Measurements from ENCODE around the gene HDAC4. TPM values are rescaled to one million over a fixed set of nuclear protein-coding genes. Genes with fewer than 3 reads are reported as not detected.

HDAC4 gene
- total and polyA plus RNA-seq, 4 donors = 2.9 to 37.2 (median 4.4) TPM

GRCh38 chr2:239096676-239097427 lies 304.0 kb downstream of the HDAC4 start:
- no peak overlapping the region for H3K9ac ChIP-seq (ENCODE audit: low read depth in 1 of 2, low read length in 2 of 2)
- no peak overlapping the region for H3K27ac ChIP-seq (ENCODE audit: low read depth in 1 of 2, low read length in 2 of 2)
- WGBS = 95% methylated on average over 28 of the region's 28 CpGs
- no peak overlapping the region for H3K4me3 ChIP-seq (ENCODE audit: low read depth in 1 of 3, low read length in 3 of 3)
- H3K9me3 ChIP-seq (ENCODE audit: control insufficient read depth in 4 of 4, low read length in 3 of 4) = no peaks in the 10 kb centered on the region
- no peak for TF ChIP-seq FOXA2 (IDR thresholded peaks at IDR 0.05)
- no peak for DNase-seq (ENCODE audit: low spot score)
- no peaks in the 10 kb centered on the region for H3K4me1 ChIP-seq (ENCODE audit: control insufficient read depth in 4 of 4, insufficient read depth in 4 of 4, low read length in 3 of 4)
- H3K36me3 ChIP-seq (ENCODE audit: control insufficient read depth in 4 of 4, insufficient read depth in 3 of 4, low read depth in 1 of 4, low read length in 3 of 4) = peaks cover 3 to 29% (median 10%) of the 10 kb centered on the region in 4 donors
- H3K27me3 ChIP-seq (ENCODE audit: control insufficient read depth in 4 of 4, insufficient read depth in 4 of 4, low read length in 3 of 4) = no peaks in the 10 kb centered on the region

GRCh38 chr2:239095460-239096081 lies 305.2 kb downstream of the HDAC4 start:
- peaks cover 3 to 25% (median 6%) of the 10 kb centered on the region in 4 donors for H3K36me3 ChIP-seq (ENCODE audit: control insufficient read depth in 4 of 4, insufficient read depth in 3 of 4, low read depth in 1 of 4, low read length in 3 of 4)
- no peak for DNase-seq (ENCODE audit: low spot score)

GRCh38 chr2:239094867-239095266 lies 306.0 kb downstream of the HDAC4 start:
- DNase-seq (ENCODE audit: low spot score) = no peak
- Histone ChIP-seq H3K9me3 (ENCODE audit: control insufficient read depth in 4 of 4, low read length in 3 of 4) (no peaks in the 10 kb centered on the region), H3K9ac (ENCODE audit: low read depth in 1 of 2, low read length in 2 of 2) (no peak overlapping the region), H3K4me1 (ENCODE audit: control insufficient read depth in 4 of 4, insufficient read depth in 4 of 4, low read length in 3 of 4) (no peaks in the 10 kb centered on the region), H3K36me3 (ENCODE audit: control insufficient read depth in 4 of 4, insufficient read depth in 3 of 4, low read depth in 1 of 4, low read length in 3 of 4) (peaks cover 3 to 19% (median 4%) of the 10 kb centered on the region in 4 donors), H3K4me3 (ENCODE audit: low read depth in 1 of 3, low read length in 3 of 3) (no peak overlapping the region), H3K27me3 (ENCODE audit: control insufficient read depth in 4 of 4, insufficient read depth in 4 of 4, low read length in 3 of 4) (no peaks in the 10 kb centered on the region), H3K27ac (ENCODE audit: low read depth in 1 of 2, low read length in 2 of 2) (no peak overlapping the region)
- 92% methylated on average over 17 of the region's 17 CpGs for WGBS
- no peak for TF ChIP-seq CTCF (IDR thresholded peaks at IDR 0.05; ENCODE audit: low read depth, low read length, missing input control)
- TF ChIP-seq NR2F2 (IDR thresholded peaks at IDR 0.05) = no peak
- TF ChIP-seq RAD21 (IDR thresholded peaks at IDR 0.05) = no peak
- TF ChIP-seq MAX (IDR thresholded peaks at IDR 0.05) = no peak
- no peak for TF ChIP-seq FOXA2 (IDR thresholded peaks at IDR 0.05)
- TF ChIP-seq EGR1 (IDR thresholded peaks at IDR 0.05; ENCODE audit: low read depth in 2 of 2) = no peak
- no peak for TF ChIP-seq HNF4A (conservative IDR thresholded peaks at IDR 0.05)
- no peak for TF ChIP-seq YY1 (IDR thresholded peaks at IDR 0.05)
- no peak for TF ChIP-seq REST (IDR thresholded peaks at IDR 0.05)
- no peak for TF ChIP-seq JUND (IDR thresholded peaks at IDR 0.05)
- no peak for TF ChIP-seq RXRA (IDR thresholded peaks at IDR 0.05)
- TF ChIP-seq GABPA (IDR thresholded peaks at IDR 0.05 in 1 of 2, conservative IDR thresholded peaks at IDR 0.05 in 1 of 2) = no peak
- TF ChIP-seq ATF3 (IDR thresholded peaks at IDR 0.05) = no peak
- no peak for TF ChIP-seq HNF4G (IDR thresholded peaks at IDR 0.05)

More at GRCh38 chr2:239095460-239096081, 305.2 kb downstream of the HDAC4 start:
- H3K4me1 ChIP-seq (ENCODE audit: control insufficient read depth in 4 of 4, insufficient read depth in 4 of 4, low read length in 3 of 4) = no peaks in the 10 kb centered on the region
- H3K4me3 ChIP-seq (ENCODE audit: low read depth in 1 of 3, low read length in 3 of 3) = no peak overlapping the region
- no peaks in the 10 kb centered on the region for H3K27me3 ChIP-seq (ENCODE audit: control insufficient read depth in 4 of 4, insufficient read depth in 4 of 4, low read length in 3 of 4)
- 97% methylated on average over 20 of the region's 20 CpGs for WGBS
- no peak overlapping the region for H3K27ac ChIP-seq (ENCODE audit: low read depth in 1 of 2, low read length in 2 of 2)
- H3K9me3 ChIP-seq (ENCODE audit: control insufficient read depth in 4 of 4, low read length in 3 of 4) = no peaks in the 10 kb centered on the region
- TF ChIP-seq HNF4A (conservative IDR thresholded peaks at IDR 0.05) = no peak
- TF ChIP-seq RAD21 (IDR thresholded peaks at IDR 0.05) = no peak
- no peak for TF ChIP-seq ZBTB33 (IDR thresholded peaks at IDR 0.05)
- no peak overlapping the region for H3K9ac ChIP-seq (ENCODE audit: low read depth in 1 of 2, low read length in 2 of 2)
